Lung (tissue), 12 donors: ENCODE data around the gene AGBL4. TPM values are rescaled to one million over a fixed set of nuclear protein-coding genes. Genes with fewer than 3 reads are reported as not detected.

Experiments used
- ATAC-seq: fragments of 200-7000 bp; cut with Tn5 transposase; one replicate; pipeline ENCODE4 v1.9.1; 2020; ENCODE audit warnings: moderate number of reproducible peaks; ENCODE audit not compliant: insufficient read depth, low FRiP score
- DNase-seq, 3 donors: peaks; one replicate each; pipeline ENCODE4 v3.0.0-alpha.2; 2013 to 2017
- H3K27ac ChIP-seq, 2 donors: one replicate each; pipeline ENCODE4 v1.5.1; 2013; ENCODE audit warnings: mild to moderate bottlenecking in 2 of 2, moderate library complexity in 2 of 2, control low read depth in 1 of 2, inconsistent platforms in 1 of 2, low read depth in 1 of 2, low read length in 1 of 2
- H3K27me3 ChIP-seq, 3 donors: one replicate each; pipeline ENCODE4 v1.5.1; 2013; ENCODE audit warnings: low read length in 2 of 3; ENCODE audit not compliant: control insufficient read depth in 3 of 3, insufficient read depth in 3 of 3
- H3K36me3 ChIP-seq, 4 donors: one replicate each; pipeline ENCODE4 v1.5.1; 2013; ENCODE audit warnings: low read length in 4 of 4, mild to moderate bottlenecking in 1 of 4, moderate library complexity in 1 of 4; ENCODE audit not compliant: control insufficient read depth in 4 of 4, insufficient read depth in 4 of 4
- H3K4me1 ChIP-seq, 5 donors: one replicate each; pipeline ENCODE4 v1.5.1; 2013; ENCODE audit warnings: low read length in 5 of 5, mild to moderate bottlenecking in 2 of 5, moderate library complexity in 1 of 5; ENCODE audit not compliant: control insufficient read depth in 5 of 5, insufficient read depth in 5 of 5
- H3K4me3 ChIP-seq: one replicate; pipeline ENCODE4 v1.5.1; 2013; ENCODE audit warnings: mild to moderate bottlenecking, control low read depth, moderate library complexity
- H3K9ac ChIP-seq, 2 donors: one replicate each; pipeline ENCODE4 v1.5.1; 2013; ENCODE audit warnings: low read length in 2 of 2, control low read depth in 1 of 2; ENCODE audit not compliant: insufficient read depth in 1 of 2
- H3K9me3 ChIP-seq, 4 donors: one replicate each; pipeline ENCODE4 v1.5.1; 2013; ENCODE audit warnings: low read length in 3 of 4, mild to moderate bottlenecking in 1 of 4, moderate library complexity in 1 of 4; ENCODE audit not compliant: control insufficient read depth in 4 of 4, insufficient read depth in 3 of 4
- WGBS, 2 donors: extraction: QIAGEN DNeasy Blood & Tissue Kit; methylation state at CpG; one replicate each; pipeline ENCODE4 v1.1.7; 2013; 5-methylcytosine and 5-hydroxymethylcytosine counted together
- polyA plus RNA-seq, 2 donors: library from polyadenylated mRNA; stranded (reverse); fragments of 200-250 nt; gene quantifications; one replicate each; pipeline ENCODE4 v1.2.1, GENCODE V29; 2013
- total RNA-seq, 2 donors: library from RNA; depleted of rRNA in 1 of 2; stranded (reverse); fragments of >200 nt in 1 of 2; gene quantifications; one replicate each; pipeline ENCODE4 v1.2.1, GENCODE V29; 2014 to 2021
- TF ChIP-seq, protein P1 (sequence below): IDR thresholded peaks from 2 replicates; pipeline ENCODE4 v1.5.1; 2012; ENCODE audit warnings: mild to moderate bottlenecking; ENCODE audit errors: control extremely low read depth, extremely low read depth
- donor health status: control.
- donor health status: control.
- donor health status: Bipolar disorder and iron deficiency.
- donor health status: healthy.
- donor health status: DM: yes; HTN: yes; CAD: no.

AGBL4 gene
- total and polyA plus RNA-seq, 4 donors, result 0.24 to 7.5 (median 2.6) TPM

DNA sequence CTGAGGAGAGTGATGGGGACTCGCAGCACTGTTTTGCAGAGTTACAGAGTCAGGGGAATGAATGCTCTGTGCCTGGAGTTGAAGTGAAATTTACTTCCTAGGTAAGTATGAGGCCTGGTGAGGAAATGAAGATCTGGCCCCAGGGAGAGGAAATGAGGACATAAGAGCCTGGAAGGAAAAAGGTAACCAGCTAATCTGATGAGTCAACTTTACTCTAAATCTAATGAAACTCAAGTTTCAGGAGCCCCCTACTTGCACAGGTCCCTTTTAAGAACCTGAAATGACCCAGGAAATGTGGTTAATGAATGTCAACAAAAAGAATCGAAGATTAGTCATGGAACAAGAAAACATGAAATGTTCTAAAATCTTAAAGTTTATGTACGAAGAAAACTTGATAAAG is 599.0 kb downstream of the AGBL4 start:
- Histone ChIP-seq H3K36me3 (no peaks in the 10 kb centered on the region), H3K27ac (no peak overlapping the region), H3K27me3 (no peaks in the 10 kb centered on the region), H3K4me1 (no peaks in the 10 kb centered on the region), H3K4me3 (no peak overlapping the region), H3K9me3 (peaks cover 0 to 3% (median 0%) of the 10 kb centered on the region in 4 donors), H3K9ac (no peak overlapping the region)
- TF ChIP-seq, protein P1, sequence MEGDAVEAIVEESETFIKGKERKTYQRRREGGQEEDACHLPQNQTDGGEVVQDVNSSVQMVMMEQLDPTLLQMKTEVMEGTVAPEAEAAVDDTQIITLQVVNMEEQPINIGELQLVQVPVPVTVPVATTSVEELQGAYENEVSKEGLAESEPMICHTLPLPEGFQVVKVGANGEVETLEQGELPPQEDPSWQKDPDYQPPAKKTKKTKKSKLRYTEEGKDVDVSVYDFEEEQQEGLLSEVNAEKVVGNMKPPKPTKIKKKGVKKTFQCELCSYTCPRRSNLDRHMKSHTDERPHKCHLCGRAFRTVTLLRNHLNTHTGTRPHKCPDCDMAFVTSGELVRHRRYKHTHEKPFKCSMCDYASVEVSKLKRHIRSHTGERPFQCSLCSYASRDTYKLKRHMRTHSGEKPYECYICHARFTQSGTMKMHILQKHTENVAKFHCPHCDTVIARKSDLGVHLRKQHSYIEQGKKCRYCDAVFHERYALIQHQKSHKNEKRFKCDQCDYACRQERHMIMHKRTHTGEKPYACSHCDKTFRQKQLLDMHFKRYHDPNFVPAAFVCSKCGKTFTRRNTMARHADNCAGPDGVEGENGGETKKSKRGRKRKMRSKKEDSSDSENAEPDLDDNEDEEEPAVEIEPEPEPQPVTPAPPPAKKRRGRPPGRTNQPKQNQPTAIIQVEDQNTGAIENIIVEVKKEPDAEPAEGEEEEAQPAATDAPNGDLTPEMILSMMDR, result no peak
- ATAC-seq, result no peak
- no peak for DNase-seq
- 75 to 88% methylated on average over 3 of the region's 3 CpGs for WGBS, 2 donors

DNA sequence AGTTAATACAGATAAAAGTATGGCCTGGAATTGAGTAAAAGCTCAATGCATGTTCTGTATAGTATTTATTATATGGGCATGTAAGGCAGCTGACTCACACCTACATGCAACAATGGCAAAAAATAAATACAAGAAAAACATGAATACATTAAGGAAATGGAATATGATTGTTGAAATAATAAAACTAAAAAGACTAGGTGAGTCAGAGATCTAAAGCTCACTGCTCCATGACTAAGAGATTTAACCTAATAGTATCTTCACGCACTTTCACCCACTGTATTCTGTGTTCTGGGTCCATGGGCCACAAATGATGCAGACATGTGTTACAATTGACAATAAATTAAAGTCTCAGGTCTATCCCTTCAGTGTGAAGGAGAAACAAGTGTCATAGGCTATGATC is 607.0 kb downstream of the AGBL4 start:
- Histone ChIP-seq H3K27me3 (no peaks in the 10 kb centered on the region), H3K4me3 (no peak overlapping the region), H3K4me1 (no peaks in the 10 kb centered on the region), H3K36me3 (no peaks in the 10 kb centered on the region), H3K9ac (no peak overlapping the region), H3K27ac (no peak overlapping the region), H3K9me3 (no peaks in the 10 kb centered on the region)
- WGBS, 2 donors, result 93 to 94% methylated on average over 1 of the region's 1 CpG
- ATAC-seq, result no peak
- DNase-seq, result no peak
- TF ChIP-seq, protein P1, result no peak

DNA sequence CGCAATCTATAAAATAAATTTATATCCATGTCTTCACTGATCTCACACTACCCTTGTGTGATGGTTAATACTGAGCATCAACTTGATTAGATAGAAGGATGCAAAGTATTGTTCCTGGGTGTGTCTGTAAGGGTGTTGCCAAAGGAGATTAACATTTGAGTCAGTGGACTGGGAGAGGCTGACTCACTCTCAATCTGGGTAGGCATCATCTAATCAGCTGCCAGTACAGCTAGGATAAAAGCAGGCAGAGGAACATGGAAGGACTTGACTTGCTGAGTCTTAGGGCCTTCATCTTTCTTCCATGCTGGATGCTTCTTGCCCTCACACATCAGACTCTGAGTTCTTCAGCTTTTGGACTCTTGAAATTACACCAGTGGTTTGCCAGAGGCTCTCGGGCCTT is 615.4 kb downstream of the AGBL4 start:
- DNase-seq (no peak), ATAC-seq (no peak)
- no peak overlapping the region for H3K4me3 ChIP-seq
- TF ChIP-seq, protein P1, result no peak
- no peak overlapping the region for H3K9ac ChIP-seq
- 87 to 94% methylated on average over 2 of the region's 2 CpGs for WGBS, 2 donors
- no peak overlapping the region for H3K27ac ChIP-seq
- H3K36me3 ChIP-seq, result no peaks in the 10 kb centered on the region
- no peaks in the 10 kb centered on the region for H3K9me3 ChIP-seq
- no peaks in the 10 kb centered on the region for H3K4me1 ChIP-seq
- H3K27me3 ChIP-seq, result no peaks in the 10 kb centered on the region

DNA sequence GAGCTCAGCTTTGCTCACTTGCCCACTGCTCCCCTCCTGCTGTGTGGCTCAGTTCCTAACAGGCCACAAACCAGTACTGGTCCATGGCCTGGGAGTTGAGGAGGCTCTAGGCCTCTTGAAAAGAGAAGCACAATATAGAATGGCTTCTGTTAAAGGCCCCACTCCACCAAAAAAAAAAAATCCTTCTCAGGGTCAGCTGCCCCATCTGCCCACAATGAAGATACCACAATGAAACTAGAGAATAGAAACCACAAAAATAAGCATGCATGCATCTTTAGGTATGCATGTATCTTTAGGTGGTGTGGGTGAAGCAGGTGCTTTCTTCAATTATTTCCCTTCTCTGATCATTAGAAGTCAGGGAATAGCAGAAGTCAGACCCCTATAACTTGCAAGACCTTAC is 626.7 kb downstream of the AGBL4 start:
- ATAC-seq (no peak), DNase-seq (no peak)
- TF ChIP-seq, protein P1, result no peak
- no peaks in the 10 kb centered on the region for H3K27me3 ChIP-seq
- H3K4me1 ChIP-seq, result no peaks in the 10 kb centered on the region
- H3K36me3 ChIP-seq, result no peaks in the 10 kb centered on the region
- no peak overlapping the region for H3K9ac ChIP-seq
- no peaks in the 10 kb centered on the region for H3K9me3 ChIP-seq
- H3K27ac ChIP-seq, result no peak overlapping the region
- H3K4me3 ChIP-seq, result no peak overlapping the region
